ENCODE results near the gene CDH1. TPM values are rescaled to one million over a fixed set of nuclear protein-coding genes. Genes with fewer than 3 reads are reported as not detected.

Gene CDH1
- total RNA-seq, 1 donor from 2014 or later: 219 TPM

DNA sequence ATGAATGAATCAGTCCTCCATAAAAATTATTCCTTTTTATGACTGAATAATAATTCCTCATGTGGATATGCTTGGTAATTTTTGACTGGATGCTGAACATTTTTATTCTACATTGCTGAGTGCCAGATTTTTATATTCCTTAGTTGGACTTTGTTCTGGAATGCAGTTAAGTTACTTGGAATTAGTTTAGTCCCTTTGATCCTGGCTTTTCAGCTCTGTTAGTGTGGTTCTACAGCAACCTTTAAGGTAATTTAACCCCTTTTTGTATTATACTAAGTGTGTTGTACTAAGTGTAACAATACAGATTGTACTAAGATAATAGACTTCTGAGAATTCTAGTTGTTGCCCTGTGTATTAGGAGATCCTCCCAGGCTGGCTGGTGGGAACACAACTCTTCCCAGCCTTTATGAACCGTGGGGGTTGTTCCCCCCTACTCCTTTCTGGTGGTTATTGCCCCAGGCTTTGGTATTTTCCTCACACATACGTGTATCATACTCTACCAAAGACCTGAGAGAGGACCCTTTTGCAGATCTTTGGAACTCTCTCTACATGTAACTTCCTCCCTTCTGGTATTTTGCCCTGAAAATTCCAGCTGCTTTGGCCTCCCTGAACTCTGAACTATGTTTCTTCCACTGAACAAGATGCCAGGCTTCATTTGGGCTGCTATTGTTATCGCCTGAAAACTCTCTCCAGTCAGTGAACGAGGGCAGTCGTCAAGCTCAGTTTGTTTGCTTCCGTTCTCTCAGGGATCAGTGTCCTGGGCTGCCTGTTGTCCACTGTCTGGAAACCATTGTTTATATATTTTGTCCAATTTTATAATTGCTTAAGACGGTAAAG lies 136.8 kb downstream of the CDH1 start:
- no peak for DNase-seq (ENCODE audit: low spot score in 2 of 2, unreplicated experiment in 2 of 2)
- Mint-ChIP-seq H3K27me3 (ENCODE audit: low read depth) (no peaks in the 10 kb centered on the region), H3K4me3 (no peak overlapping the region), H3K9me3 (peaks cover 4% of the 10 kb centered on the region), H3K27ac (no peak overlapping the region), H3K4me1 (no peaks in the 10 kb centered on the region), H3K36me3 (peaks cover 24% of the 10 kb centered on the region)
- TF ChIP-seq, protein P1, sequence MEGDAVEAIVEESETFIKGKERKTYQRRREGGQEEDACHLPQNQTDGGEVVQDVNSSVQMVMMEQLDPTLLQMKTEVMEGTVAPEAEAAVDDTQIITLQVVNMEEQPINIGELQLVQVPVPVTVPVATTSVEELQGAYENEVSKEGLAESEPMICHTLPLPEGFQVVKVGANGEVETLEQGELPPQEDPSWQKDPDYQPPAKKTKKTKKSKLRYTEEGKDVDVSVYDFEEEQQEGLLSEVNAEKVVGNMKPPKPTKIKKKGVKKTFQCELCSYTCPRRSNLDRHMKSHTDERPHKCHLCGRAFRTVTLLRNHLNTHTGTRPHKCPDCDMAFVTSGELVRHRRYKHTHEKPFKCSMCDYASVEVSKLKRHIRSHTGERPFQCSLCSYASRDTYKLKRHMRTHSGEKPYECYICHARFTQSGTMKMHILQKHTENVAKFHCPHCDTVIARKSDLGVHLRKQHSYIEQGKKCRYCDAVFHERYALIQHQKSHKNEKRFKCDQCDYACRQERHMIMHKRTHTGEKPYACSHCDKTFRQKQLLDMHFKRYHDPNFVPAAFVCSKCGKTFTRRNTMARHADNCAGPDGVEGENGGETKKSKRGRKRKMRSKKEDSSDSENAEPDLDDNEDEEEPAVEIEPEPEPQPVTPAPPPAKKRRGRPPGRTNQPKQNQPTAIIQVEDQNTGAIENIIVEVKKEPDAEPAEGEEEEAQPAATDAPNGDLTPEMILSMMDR (IDR thresholded peaks at IDR 0.05; ENCODE audit: unreplicated experiment): no peak

DNA sequence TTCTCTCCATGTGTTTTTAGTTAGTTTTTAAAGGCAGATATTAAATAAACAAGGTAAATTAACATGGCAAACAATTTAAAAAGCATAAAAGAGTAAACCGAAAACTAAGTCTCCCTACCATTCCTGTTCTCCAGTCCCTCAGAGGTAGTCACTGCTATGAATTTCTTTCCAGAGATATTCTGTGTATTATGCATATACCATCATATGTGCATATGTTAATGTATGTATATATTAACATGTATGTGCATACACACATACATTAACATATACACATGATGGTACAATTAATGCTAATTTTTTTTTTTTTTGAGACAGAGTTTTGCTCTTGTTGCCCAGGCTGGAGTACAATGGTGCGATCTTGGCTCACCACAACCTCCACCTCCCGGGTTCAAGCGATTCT lies 138.8 kb downstream of the CDH1 start:
- Mint-ChIP-seq H3K9me3 (peaks cover 4% of the 10 kb centered on the region), H3K4me1 (no peaks in the 10 kb centered on the region), H3K27me3 (ENCODE audit: low read depth) (no peaks in the 10 kb centered on the region), H3K4me3 (no peak overlapping the region), H3K36me3 (peaks cover 23% of the 10 kb centered on the region), H3K27ac (no peak overlapping the region)
- TF ChIP-seq, protein P1 (IDR thresholded peaks at IDR 0.05; ENCODE audit: unreplicated experiment): no peak
- DNase-seq (ENCODE audit: low spot score in 2 of 2, unreplicated experiment in 2 of 2): no peak

DNA sequence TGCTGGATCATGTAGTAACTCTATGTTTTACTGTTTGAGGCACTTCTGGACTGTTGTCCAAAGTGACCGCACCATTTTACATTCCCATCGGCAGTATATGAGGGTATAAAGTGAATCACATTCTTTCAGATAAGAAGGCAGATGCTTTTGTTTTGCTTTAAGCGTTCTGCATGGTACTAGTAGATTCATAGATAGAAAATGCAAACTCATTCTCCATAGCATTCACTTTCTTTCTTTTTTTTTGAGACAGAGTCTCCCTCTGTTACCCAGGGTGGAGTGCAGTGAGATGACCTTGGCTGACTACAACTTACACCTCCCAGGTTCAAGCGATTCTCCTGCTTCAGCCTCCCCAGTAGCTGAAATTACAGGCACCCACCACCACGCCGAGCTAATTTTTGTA lies 146.6 kb downstream of the CDH1 start:
- H3K36me3 Mint-ChIP-seq: peaks cover 8% of the 10 kb centered on the region
- peaks cover 20% of the 10 kb centered on the region for H3K4me1 Mint-ChIP-seq
- H3K27ac Mint-ChIP-seq: no peak overlapping the region
- H3K27me3 Mint-ChIP-seq (ENCODE audit: low read depth): no peaks in the 10 kb centered on the region
- H3K9me3 Mint-ChIP-seq: no peaks in the 10 kb centered on the region
- TF ChIP-seq, protein P1 (IDR thresholded peaks at IDR 0.05; ENCODE audit: unreplicated experiment): no peak
- no peak overlapping the region for H3K4me3 Mint-ChIP-seq
- DNase-seq (ENCODE audit: low spot score in 2 of 2, unreplicated experiment in 2 of 2): no peak

DNA sequence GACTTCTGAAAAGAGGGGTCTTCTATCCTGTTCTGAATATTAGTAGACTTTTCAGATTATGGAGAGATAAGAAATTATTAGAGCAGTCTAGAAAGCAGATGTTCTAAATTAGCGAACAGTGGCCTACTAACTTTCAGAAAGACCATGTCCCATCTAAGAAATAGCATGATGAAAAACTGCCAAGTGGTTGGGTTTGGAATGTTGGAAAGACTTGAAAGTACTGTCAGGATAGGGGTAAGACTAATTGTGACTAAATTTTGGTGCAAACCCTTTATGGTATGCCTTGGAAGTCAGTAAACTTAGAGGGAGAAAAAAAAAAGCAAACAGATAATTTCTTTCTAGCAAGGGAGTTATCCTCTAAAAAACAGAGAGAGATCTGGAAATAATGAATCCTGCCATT lies 147.3 kb downstream of the CDH1 start:
- H3K36me3 Mint-ChIP-seq: peaks cover 8% of the 10 kb centered on the region
- H3K9me3 Mint-ChIP-seq: no peaks in the 10 kb centered on the region
- peak overlapping the region; percentile 58 for H3K27ac Mint-ChIP-seq
- DNase-seq (ENCODE audit: low spot score in 2 of 2, unreplicated experiment in 2 of 2): no peak
- no peaks in the 10 kb centered on the region for H3K27me3 Mint-ChIP-seq (ENCODE audit: low read depth)
- H3K4me1 Mint-ChIP-seq: peaks cover 20% of the 10 kb centered on the region
- H3K4me3 Mint-ChIP-seq: no peak overlapping the region
- TF ChIP-seq, protein P1 (IDR thresholded peaks at IDR 0.05; ENCODE audit: unreplicated experiment): no peak

Other genes with a start within 250 kb of the CDH1 start
- 40.3 to 45.2 TPM (median 41.6 TPM) in 3 replicates for gene ZFP90, start 198.0 kb upstream of the CDH1 start, total RNA-seq
- gene CDH3, start 92.0 kb upstream of the CDH1 start, total RNA-seq: 179 to 180 TPM (median 180 TPM) in 3 replicates
- gene TANGO6, start 106.2 kb downstream of the CDH1 start, total RNA-seq: 9.4 to 12.8 TPM (median 10.3 TPM) in 3 replicates